HFFc6 (cell line): Measurements from ENCODE around the gene MYO18B. TPM values are rescaled to one million over a fixed set of nuclear protein-coding genes. Genes with fewer than 3 reads are reported as not detected.
"Not testable (repeated sequence)": the region's sequence is repeated elsewhere in the genome, so short reads cannot be mapped to it uniquely, and the experiment has no call there.

Experiments
- DNase-seq: peaks from one replicate; pipeline ENCODE4 v3.0.0-alpha.2; 2018
- H3K27ac Mint-ChIP-seq: 2 replicates; pipeline ENCODE4 v1.8.0; 2020; ENCODE audit warnings: mild to moderate bottlenecking, mixed read lengths
- H3K27me3 Mint-ChIP-seq: 2 replicates; pipeline ENCODE4 v1.8.0; 2021; ENCODE audit warnings: mild to moderate bottlenecking, moderate library complexity, mixed read lengths; ENCODE audit not compliant: insufficient read depth
- H3K36me3 Mint-ChIP-seq: 2 replicates; pipeline ENCODE4 v1.8.0; 2021; ENCODE audit warnings: low read depth, mixed read lengths
- H3K4me1 Mint-ChIP-seq: 2 replicates; pipeline ENCODE4 v1.8.0; 2020; ENCODE audit warnings: low read depth, mixed read lengths
- H3K4me3 Mint-ChIP-seq: 2 replicates; pipeline ENCODE4 v1.8.0; 2020; ENCODE audit warnings: mild to moderate bottlenecking, moderate library complexity, mixed read lengths
- H3K9me3 Mint-ChIP-seq: 2 replicates; pipeline ENCODE4 v1.8.0; 2020; ENCODE audit warnings: mild to moderate bottlenecking, mixed read lengths
- CTCF ChIP-seq: fragments of 200-600 bp; sonication (generic); IDR thresholded peaks from 2 replicates; pipeline ENCODE4 v1.5.0; 2021; ENCODE audit warnings: antibody characterized with exemption, mild to moderate bottlenecking
- total RNA-seq, 6 experiments: library from RNA; stranded (reverse); fragmentation: NEBNext Ultra II Directional; extraction: Animal tissue kit (Norgen Biotek cat#: 25700); gene quantifications; 2 replicates in 1 of 6; 3 replicates in 5 of 6; pipeline ENCODE4 v1.2.3, GENCODE V29; 2021

The MYO18B gene
- total RNA-seq, 6 experiments from 2014 or later = 0.02 TPM; not detected in 5

GRCh38 chr22:25701056-25701780, 40.8 kb upstream of the MYO18B start:
- Mint-ChIP-seq H3K4me1 (no peaks in the 10 kb centered on the region), H3K36me3 (no peaks in the 10 kb centered on the region), H3K27ac (no peak overlapping the region), H3K27me3 (peaks cover 7% of the 10 kb centered on the region), H3K9me3 (peaks cover 18% of the 10 kb centered on the region; the same call in 1 of the 2 replicates), H3K4me3 (no peak overlapping the region)
- no peak for DNase-seq
- TF ChIP-seq CTCF = no peak

DNA sequence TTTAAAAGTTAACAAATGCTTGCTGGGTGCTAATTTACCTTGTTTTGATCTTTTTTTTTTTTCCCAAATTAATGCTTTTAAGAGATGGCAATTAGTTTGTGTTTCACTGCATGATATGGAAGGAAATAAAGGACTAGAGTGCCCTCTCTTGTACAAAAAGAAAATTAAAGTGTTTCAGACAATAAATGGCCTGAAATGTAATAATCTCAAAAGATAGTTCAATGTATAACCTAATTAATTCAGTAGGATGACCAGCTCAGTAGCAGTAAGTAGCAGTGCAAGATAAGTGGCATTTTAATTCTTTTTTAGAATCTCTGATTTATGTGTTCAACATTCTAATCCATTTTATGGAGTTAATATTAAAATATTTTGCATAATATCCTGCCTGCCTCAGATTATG, 39.9 kb upstream of the MYO18B start:
- DNase-seq = no peak
- H3K27ac Mint-ChIP-seq = no peak overlapping the region

GRCh38 chr22:25702571-25703167, 39.3 kb upstream of the MYO18B start:
- DNase-seq = no peak
- peaks cover 23% of the 10 kb centered on the region for H3K9me3 Mint-ChIP-seq
- no peaks in the 10 kb centered on the region for H3K36me3 Mint-ChIP-seq
- H3K4me3 Mint-ChIP-seq = no peak overlapping the region
- H3K4me1 Mint-ChIP-seq = no peaks in the 10 kb centered on the region
- peaks cover 5% of the 10 kb centered on the region for H3K27me3 Mint-ChIP-seq
- TF ChIP-seq CTCF = no peak
- H3K27ac Mint-ChIP-seq = no peak overlapping the region

More for the DNA sequence above, 39.9 kb upstream of the MYO18B start:
- H3K4me3 Mint-ChIP-seq = no peak overlapping the region
- H3K36me3 Mint-ChIP-seq = no peaks in the 10 kb centered on the region
- H3K9me3 Mint-ChIP-seq = peaks cover 20% of the 10 kb centered on the region; the same call in 1 of the 2 replicates
- TF ChIP-seq CTCF = peak; percentile 49
- H3K4me1 Mint-ChIP-seq = no peaks in the 10 kb centered on the region
- H3K27me3 Mint-ChIP-seq = peaks cover 7% of the 10 kb centered on the region

DNA sequence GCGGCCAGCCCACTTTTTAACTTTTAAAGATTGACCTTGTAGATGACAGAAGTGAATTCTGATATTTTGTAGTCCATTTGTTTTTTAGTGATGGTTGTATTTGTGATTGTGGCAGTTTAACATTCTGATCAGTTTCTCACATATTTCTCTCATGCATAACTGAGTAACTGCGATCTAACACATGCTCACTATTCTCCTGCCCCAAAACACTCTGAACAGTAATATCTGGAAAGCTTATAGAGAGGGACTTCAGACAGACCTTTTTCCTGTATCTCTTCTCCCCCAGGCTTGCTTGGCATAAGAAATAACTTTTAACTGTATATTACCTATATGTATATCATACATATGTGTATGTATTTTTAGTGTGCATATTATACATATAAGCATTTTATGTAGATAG, 37.3 kb upstream of the MYO18B start:
- Mint-ChIP-seq H3K27me3 (peaks cover 3% of the 10 kb centered on the region), H3K36me3 (no peaks in the 10 kb centered on the region), H3K4me3 (no peak overlapping the region), H3K9me3 (peaks cover 21% of the 10 kb centered on the region), H3K27ac (no peak overlapping the region), H3K4me1 (no peaks in the 10 kb centered on the region)
- DNase-seq = no peak
- no peak for TF ChIP-seq CTCF

DNA sequence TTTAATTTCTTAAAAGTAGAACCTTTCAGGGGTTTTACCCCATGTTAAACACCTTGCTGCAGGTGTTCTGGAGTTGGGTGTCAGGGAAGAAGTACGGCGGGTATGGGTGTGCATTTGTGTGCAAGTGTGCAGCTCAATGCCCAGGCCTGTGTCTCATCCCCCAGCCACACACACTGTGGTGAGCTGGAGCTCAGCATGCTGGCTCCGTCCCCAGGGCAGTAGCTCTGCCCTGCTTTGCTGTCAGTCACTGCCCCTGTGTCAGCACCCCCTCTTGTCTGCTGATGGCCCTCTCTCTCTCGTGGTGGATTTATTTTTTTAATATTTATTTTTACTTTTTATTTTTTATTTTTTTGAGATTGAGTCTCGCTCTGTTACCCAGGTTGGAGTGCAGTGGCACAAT, 35.8 kb upstream of the MYO18B start:
- Mint-ChIP-seq H3K4me3 (no peak overlapping the region), H3K36me3 (no peaks in the 10 kb centered on the region), H3K27ac (no peak overlapping the region), H3K9me3 (peaks cover 23% of the 10 kb centered on the region), H3K4me1 (no peaks in the 10 kb centered on the region), H3K27me3 (0 out of 2 replicates have a peak, but pooled peaks cover 2% of the 10 kb centered on the region)
- no peak for TF ChIP-seq CTCF
- DNase-seq = no peak

- DNase-seq, H3K36me3 Mint-ChIP-seq, H3K27me3 Mint-ChIP-seq, H3K4me3 Mint-ChIP-seq, H3K27ac Mint-ChIP-seq, H3K4me1 Mint-ChIP-seq: not testable (repeated sequence)
- peaks cover 28% of the 10 kb centered on the region for H3K9me3 Mint-ChIP-seq
Measured at GRCh38 chr22:25708430-25708829, 33.6 kb upstream of the MYO18B start.
